ENCODE data around the gene GMDS. TPM values are rescaled to one million over a fixed set of nuclear protein-coding genes. Genes with fewer than 3 reads are reported as not detected.

The GMDS gene
- total RNA-seq, 1 experiment from 2014 or later, result 27.6 TPM

- H3K4ac ChIP-seq (ENCODE audit: low read depth, low read length), result no peak overlapping the region
- no peak overlapping the region for H2BK120ac ChIP-seq (ENCODE audit: low read depth, low read length, poor library complexity, severe bottlenecking)
- H2BK15ac ChIP-seq (ENCODE audit: low read depth, low read length), result no peak overlapping the region
- H3K79me2 ChIP-seq (ENCODE audit: insufficient read depth, low read length), result no peaks in the 10 kb centered on the region; the same call in 1 of the 2 replicates
- H3K4me1 Mint-ChIP-seq, result peaks cover 0 to 3% of the 10 kb centered on the region in 2 experiments; a peak in 1 of 4 replicates
- H3K27ac ChIP-seq (ENCODE audit: insufficient read length, low read depth, low read length), result no peak overlapping the region
- no peaks in the 10 kb centered on the region for H3K27me3 Mint-ChIP-seq (ENCODE audit: low read depth)
- peaks cover 12 to 13% of the 10 kb centered on the region in 2 experiments for H3K9me3 Mint-ChIP-seq
- H2AFZ ChIP-seq (ENCODE audit: low read length), result no peak overlapping the region
- H3K14ac ChIP-seq (ENCODE audit: insufficient read depth, low read length), result no peak overlapping the region
- H3K4me2 ChIP-seq (ENCODE audit: insufficient read depth, insufficient read length, low read length), result no peak overlapping the region
- H3K27me3 ChIP-seq (ENCODE audit: insufficient read depth, low read length), result no peaks in the 10 kb centered on the region
- H3K79me1 ChIP-seq (ENCODE audit: insufficient read depth, low read depth, low read length, poor library complexity, severe bottlenecking), result no peaks in the 10 kb centered on the region
- no peaks in the 10 kb centered on the region for H4K20me1 ChIP-seq (ENCODE audit: control insufficient read depth, insufficient read depth, insufficient read length)
- no peak overlapping the region for H3K23ac ChIP-seq (ENCODE audit: insufficient read length, low read depth, low read length)
- H3K9ac ChIP-seq (ENCODE audit: extremely low read depth, insufficient read length, low read length), result no peak overlapping the region
- H3K4me1 ChIP-seq (ENCODE audit: insufficient read depth, low read length), result no peaks in the 10 kb centered on the region; the same call in 1 of the 2 replicates
- peaks cover 4 to 11% (median 6%) of the 10 kb centered on the region in 3 experiments; a peak in 4 of 7 replicates for H3K36me3 Mint-ChIP-seq (ENCODE audit: insufficient read depth in 1 of 3, low read depth in 3 of 3)
- no peak overlapping the region for H3K56ac ChIP-seq (ENCODE audit: insufficient read length, low read depth, low read length)
- H3K27ac Mint-ChIP-seq, result no peak overlapping the region
- TF ChIP-seq CTCF (conservative IDR thresholded peaks at IDR 0.05), result no peak
- H3K9me3 ChIP-seq (ENCODE audit: control insufficient read depth, low read depth, low read length), result no peaks in the 10 kb centered on the region
- no peak for DNase-seq
- H3K4me3 Mint-ChIP-seq, result no peak overlapping the region
- no peaks in the 10 kb centered on the region for H3K23me2 ChIP-seq (ENCODE audit: insufficient read length, low read depth, low read length, poor library complexity, severe bottlenecking)
- no peak overlapping the region for H4K5ac ChIP-seq (ENCODE audit: insufficient read length, low read depth, low read length)
- H2BK5ac ChIP-seq (ENCODE audit: insufficient read length, low read length), result no peak overlapping the region
- H2AK5ac ChIP-seq (ENCODE audit: insufficient read length, low read length), result no peak overlapping the region
- H4K8ac ChIP-seq (replicated peaks; ENCODE audit: insufficient read length, low read depth, low read length), result no peak overlapping the region
- H3K18ac ChIP-seq (ENCODE audit: insufficient read length, low read depth, low read length), result no peak overlapping the region
- H2BK12ac ChIP-seq (ENCODE audit: insufficient read length, low read depth, low read length), result no peak overlapping the region
- no peak overlapping the region for H4K91ac ChIP-seq (ENCODE audit: insufficient read length, low read depth, low read length)
- no peak overlapping the region for H2BK20ac ChIP-seq (ENCODE audit: low read depth, low read length, poor library complexity, severe bottlenecking)
- H3T11ph ChIP-seq (ENCODE audit: low read length), result no peak overlapping the region
These were observed 65.5 kb downstream of the GMDS start for GRCh38 chr6:2179950-2180349.
